ENCODE data around the gene STRA6.
"Not testable (repeated sequence)": the region's sequence is repeated elsewhere in the genome, so short reads cannot be mapped to it uniquely, and the experiment has no call there.

STRA6 gene

GRCh38 chr15:74179983-74180880, 22.4 kb downstream of the STRA6 start:
- DNase-seq (ENCODE audit: low read depth in 3 of 3) = no peak

GRCh38 chr15:74179101-74179841, 23.3 kb downstream of the STRA6 start:
- no peak for DNase-seq (ENCODE audit: low read depth in 3 of 3)

- DNase-seq (ENCODE audit: low read depth in 3 of 3) = no peak
Observed at GRCh38 chr15:74178326-74179100, 24.1 kb downstream of the STRA6 start.

GRCh38 chr15:74176262-74177214, 26.0 kb downstream of the STRA6 start:
- DNase-seq (ENCODE audit: low read depth in 3 of 3) = no peak

- no peak for DNase-seq (ENCODE audit: low read depth in 3 of 3)
Observed at GRCh38 chr15:74175271-74176191, 27.1 kb downstream of the STRA6 start.

GRCh38 chr15:74174958-74175253, 27.7 kb downstream of the STRA6 start:
- DNase-seq (ENCODE audit: low read depth in 3 of 3) = no peak

GRCh38 chr15:74174219-74174957, 28.2 kb downstream of the STRA6 start:
- DNase-seq (ENCODE audit: low read depth in 3 of 3) = no peak

- DNase-seq (ENCODE audit: low read depth in 3 of 3) = no peak
Observed at GRCh38 chr15:74173380-74174218, 29.0 kb downstream of the STRA6 start, which contains the start of gene ISLR. TSS of gene ISLR (plus strand) at chr15:74173710. CDS start at chr15:74174859, 1,149 bp downstream.

- DNase-seq (ENCODE audit: low read depth in 3 of 3) = no peak
Observed at GRCh38 chr15:74172701-74173379, 29.7 kb downstream of the STRA6 start.

GRCh38 chr15:74171965-74172541, 30.5 kb downstream of the STRA6 start:
- no peak for DNase-seq (ENCODE audit: low read depth in 3 of 3)

- no peak for DNase-seq (ENCODE audit: low read depth in 3 of 3)
Observed at GRCh38 chr15:74170875-74171578, 31.6 kb downstream of the STRA6 start.

GRCh38 chr15:74170071-74170844, 32.3 kb downstream of the STRA6 start:
- DNase-seq (ENCODE audit: low read depth in 3 of 3) = no peak

- no peak for DNase-seq (ENCODE audit: low read depth in 3 of 3)
Observed at GRCh38 chr15:74168711-74169126, 33.9 kb downstream of the STRA6 start.

GRCh38 chr15:74167891-74168331, 34.7 kb downstream of the STRA6 start:
- DNase-seq (ENCODE audit: low read depth in 3 of 3) = no peak

GRCh38 chr15:74165461-74165860, 37.1 kb downstream of the STRA6 start:
- no peak for DNase-seq (ENCODE audit: low read depth in 3 of 3)

GRCh38 chr15:74162195-74162536, 40.4 kb downstream of the STRA6 start:
- DNase-seq (ENCODE audit: low read depth in 3 of 3) = not testable (repeated sequence)
